ENCODE results near the gene PRKCE. TPM values are rescaled to one million over a fixed set of nuclear protein-coding genes. Genes with fewer than 3 reads are reported as not detected.
A peak's percentile ranks its signal among the peaks of the same experiment; 100 is the strongest.

The PRKCE gene
- total RNA-seq, 1 experiment from 2014 or later = 17.7 TPM

DNA sequence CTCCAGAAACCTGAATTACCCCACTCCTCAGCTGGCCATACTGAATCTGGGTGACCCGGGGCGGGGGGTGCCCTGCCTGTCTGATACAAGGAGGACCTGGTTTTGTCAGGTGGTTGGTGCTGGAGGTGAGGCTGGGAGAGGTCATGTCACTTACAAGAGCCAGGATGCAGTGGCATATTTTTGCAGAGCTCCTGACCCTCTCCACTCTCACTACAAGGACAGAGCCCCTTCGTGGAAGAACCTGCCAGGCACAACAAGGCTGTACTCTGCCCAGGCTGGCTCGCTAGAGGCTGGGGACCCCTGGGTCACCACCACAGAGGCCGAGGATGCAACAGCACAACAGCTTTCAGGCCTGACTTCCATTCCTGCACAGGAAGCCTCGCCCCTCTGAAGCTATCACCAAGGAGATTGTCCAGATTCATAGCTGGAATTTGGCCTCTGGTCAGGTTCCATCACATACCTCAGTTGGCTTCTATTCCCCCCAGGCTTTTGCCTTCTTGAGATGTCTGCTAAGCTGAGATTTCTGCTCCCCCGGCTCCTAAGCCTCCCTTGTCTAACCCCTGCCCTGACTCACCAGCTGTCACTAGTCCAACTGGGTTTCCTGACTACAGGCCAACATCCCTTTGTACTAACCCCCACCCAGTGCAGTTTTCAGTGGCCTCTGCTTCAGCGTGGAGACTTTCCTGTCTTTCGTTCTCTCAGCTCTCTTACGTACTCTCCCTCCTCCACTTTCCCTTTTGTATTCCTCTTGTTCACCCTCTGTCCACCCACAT is 513.2 kb downstream of the PRKCE start:
- Mint-ChIP-seq H3K9me3 (ENCODE audit: low read depth, unreplicated experiment) (no peaks in the 10 kb centered on the region), H3K27me3 (ENCODE audit: unreplicated experiment) (no peaks in the 10 kb centered on the region), H3K36me3 (ENCODE audit: insufficient read depth, unreplicated experiment) (no peaks in the 10 kb centered on the region), H3K27ac (ENCODE audit: unreplicated experiment) (peak overlapping the region; percentile 44), H3K4me1 (ENCODE audit: low read depth, unreplicated experiment) (peaks cover 34% of the 10 kb centered on the region), H3K4me3 (ENCODE audit: low read depth, unreplicated experiment) (peak overlapping the region; percentile 3)
- DNase-seq = peak; percentile 26
- no TSS peak for BruUV-seq (replicated peaks)
- TF ChIP-seq, protein P1, sequence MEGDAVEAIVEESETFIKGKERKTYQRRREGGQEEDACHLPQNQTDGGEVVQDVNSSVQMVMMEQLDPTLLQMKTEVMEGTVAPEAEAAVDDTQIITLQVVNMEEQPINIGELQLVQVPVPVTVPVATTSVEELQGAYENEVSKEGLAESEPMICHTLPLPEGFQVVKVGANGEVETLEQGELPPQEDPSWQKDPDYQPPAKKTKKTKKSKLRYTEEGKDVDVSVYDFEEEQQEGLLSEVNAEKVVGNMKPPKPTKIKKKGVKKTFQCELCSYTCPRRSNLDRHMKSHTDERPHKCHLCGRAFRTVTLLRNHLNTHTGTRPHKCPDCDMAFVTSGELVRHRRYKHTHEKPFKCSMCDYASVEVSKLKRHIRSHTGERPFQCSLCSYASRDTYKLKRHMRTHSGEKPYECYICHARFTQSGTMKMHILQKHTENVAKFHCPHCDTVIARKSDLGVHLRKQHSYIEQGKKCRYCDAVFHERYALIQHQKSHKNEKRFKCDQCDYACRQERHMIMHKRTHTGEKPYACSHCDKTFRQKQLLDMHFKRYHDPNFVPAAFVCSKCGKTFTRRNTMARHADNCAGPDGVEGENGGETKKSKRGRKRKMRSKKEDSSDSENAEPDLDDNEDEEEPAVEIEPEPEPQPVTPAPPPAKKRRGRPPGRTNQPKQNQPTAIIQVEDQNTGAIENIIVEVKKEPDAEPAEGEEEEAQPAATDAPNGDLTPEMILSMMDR (IDR thresholded peaks at IDR 0.05; ENCODE audit: unreplicated experiment) = no peak
- intact Hi-C loops (cut with micrococcal nuclease; ENCODE audit: unreplicated experiment) = loop anchor here (10.0 kb wide), 1 partner anchor 100 kb away; no protein-coding TSS in a partner anchor
- CTCF ChIA-PET = interaction anchor here (0.5 to 1.4 kb wide), 6 partner anchors 65 to 1921 kb away, joined by 3 to 4 read pairs (median 4); no protein-coding TSS in a partner anchor

DNA sequence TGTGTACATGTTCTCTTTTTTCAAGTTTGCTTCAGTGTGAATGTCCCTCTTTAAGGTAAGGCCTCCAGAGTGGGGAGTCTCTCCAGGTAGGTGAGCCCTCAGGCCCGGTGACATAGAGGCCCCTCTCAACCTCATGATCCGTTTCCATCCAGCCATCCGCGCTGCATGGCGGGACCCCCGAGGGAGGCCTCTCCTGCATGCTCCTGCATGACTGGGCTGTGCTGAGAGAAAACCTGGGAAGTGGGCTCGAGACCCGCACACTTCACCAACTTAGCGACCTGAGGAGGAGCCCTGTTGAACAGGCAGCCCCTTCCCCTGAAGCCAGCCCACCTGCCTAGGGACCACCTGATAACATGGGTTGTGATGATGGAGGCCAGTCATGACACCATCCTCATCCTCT is 514.4 kb downstream of the PRKCE start:
- no peak overlapping the region for H3K27ac Mint-ChIP-seq (ENCODE audit: unreplicated experiment)
- H3K27me3 Mint-ChIP-seq (ENCODE audit: unreplicated experiment) = no peaks in the 10 kb centered on the region
- TF ChIP-seq, protein P1 (IDR thresholded peaks at IDR 0.05; ENCODE audit: unreplicated experiment) = no peak
- CTCF ChIA-PET = no interaction called here
- BruUV-seq (replicated peaks) = no TSS peak
- no peak overlapping the region for H3K4me3 Mint-ChIP-seq (ENCODE audit: low read depth, unreplicated experiment)
- no peaks in the 10 kb centered on the region for H3K9me3 Mint-ChIP-seq (ENCODE audit: low read depth, unreplicated experiment)
- DNase-seq = no peak
- H3K36me3 Mint-ChIP-seq (ENCODE audit: insufficient read depth, unreplicated experiment) = no peaks in the 10 kb centered on the region
- peaks cover 34% of the 10 kb centered on the region for H3K4me1 Mint-ChIP-seq (ENCODE audit: low read depth, unreplicated experiment)
- intact Hi-C loops (cut with micrococcal nuclease; ENCODE audit: unreplicated experiment) = loop anchor here (10.0 kb wide), 1 partner anchor 101 kb away; no protein-coding TSS in a partner anchor

DNA sequence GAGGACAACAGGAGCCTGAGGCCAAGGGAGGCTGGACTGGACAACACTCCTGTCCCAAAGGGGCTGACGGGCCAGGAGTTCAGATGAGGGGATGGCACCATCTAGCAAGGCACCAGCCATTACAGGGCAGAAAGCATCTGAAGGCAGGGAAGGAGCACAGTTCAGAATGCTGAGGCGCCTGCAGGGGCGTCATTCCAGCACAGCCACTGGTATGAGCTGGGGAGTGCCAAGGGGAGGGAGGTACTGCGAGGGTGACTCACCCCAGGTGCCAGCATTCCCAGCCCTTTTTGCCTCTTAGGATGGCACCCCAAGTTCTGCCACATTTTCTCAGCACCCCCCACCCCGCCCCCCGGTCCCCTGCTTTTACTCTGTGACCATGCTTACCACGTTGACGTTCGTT is 515.9 kb downstream of the PRKCE start:
- intact Hi-C loops (cut with micrococcal nuclease; ENCODE audit: unreplicated experiment) = loop anchor here (10.0 kb wide), 1 partner anchor 103 kb away; no protein-coding TSS in a partner anchor
- no peak overlapping the region for H3K4me3 Mint-ChIP-seq (ENCODE audit: low read depth, unreplicated experiment)
- DNase-seq = no peak
- CTCF ChIA-PET = no interaction called here
- no TSS peak for BruUV-seq (replicated peaks)
- peaks cover 21% of the 10 kb centered on the region for H3K4me1 Mint-ChIP-seq (ENCODE audit: low read depth, unreplicated experiment)
- no peaks in the 10 kb centered on the region for H3K36me3 Mint-ChIP-seq (ENCODE audit: insufficient read depth, unreplicated experiment)
- no peaks in the 10 kb centered on the region for H3K27me3 Mint-ChIP-seq (ENCODE audit: unreplicated experiment)
- no peaks in the 10 kb centered on the region for H3K9me3 Mint-ChIP-seq (ENCODE audit: low read depth, unreplicated experiment)
- H3K27ac Mint-ChIP-seq (ENCODE audit: unreplicated experiment) = no peak overlapping the region
- TF ChIP-seq, protein P1 (IDR thresholded peaks at IDR 0.05; ENCODE audit: unreplicated experiment) = no peak

DNA sequence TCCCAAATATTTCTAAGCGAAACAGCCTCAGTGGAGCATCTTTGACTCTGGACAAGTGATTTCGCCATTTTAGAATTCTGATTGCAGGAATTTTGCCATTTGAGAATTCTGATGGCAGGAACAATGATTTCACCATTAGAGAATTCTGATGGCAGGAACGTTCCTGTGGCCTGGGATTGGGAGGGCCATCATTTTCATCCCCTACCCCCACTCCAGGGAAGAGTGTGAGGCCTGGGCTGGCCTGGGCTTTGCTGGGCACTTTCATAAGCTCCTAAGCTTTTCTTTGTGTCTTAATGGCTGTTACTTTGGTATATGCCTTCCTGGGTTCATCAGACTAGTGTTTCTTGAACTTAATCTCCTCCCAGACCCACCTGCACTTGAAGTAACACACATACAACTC is 516.4 kb downstream of the PRKCE start:
- H3K27ac Mint-ChIP-seq (ENCODE audit: unreplicated experiment) = no peak overlapping the region
- no peak for DNase-seq
- BruUV-seq (replicated peaks) = no TSS peak
- no peaks in the 10 kb centered on the region for H3K27me3 Mint-ChIP-seq (ENCODE audit: unreplicated experiment)
- no peaks in the 10 kb centered on the region for H3K9me3 Mint-ChIP-seq (ENCODE audit: low read depth, unreplicated experiment)
- intact Hi-C loops (cut with micrococcal nuclease; ENCODE audit: unreplicated experiment) = loop anchor here (10.0 kb wide), 1 partner anchor 103 kb away; no protein-coding TSS in a partner anchor
- TF ChIP-seq, protein P1 (IDR thresholded peaks at IDR 0.05; ENCODE audit: unreplicated experiment) = no peak
- no peak overlapping the region for H3K4me3 Mint-ChIP-seq (ENCODE audit: low read depth, unreplicated experiment)
- no peaks in the 10 kb centered on the region for H3K36me3 Mint-ChIP-seq (ENCODE audit: insufficient read depth, unreplicated experiment)
- peaks cover 21% of the 10 kb centered on the region for H3K4me1 Mint-ChIP-seq (ENCODE audit: low read depth, unreplicated experiment)
- CTCF ChIA-PET = no interaction called here

Measured in Calu3 (cell line).